ENCODE results near the gene SLC41A1. TPM values are rescaled to one million over a fixed set of nuclear protein-coding genes. Genes with fewer than 3 reads are reported as not detected.
"Not testable (repeated sequence)": the region's sequence is repeated elsewhere in the genome, so short reads cannot be mapped to it uniquely, and the experiment has no call there.

The SLC41A1 gene
- 33.9 and 34.8 TPM in 2 replicates for total RNA-seq

DNA sequence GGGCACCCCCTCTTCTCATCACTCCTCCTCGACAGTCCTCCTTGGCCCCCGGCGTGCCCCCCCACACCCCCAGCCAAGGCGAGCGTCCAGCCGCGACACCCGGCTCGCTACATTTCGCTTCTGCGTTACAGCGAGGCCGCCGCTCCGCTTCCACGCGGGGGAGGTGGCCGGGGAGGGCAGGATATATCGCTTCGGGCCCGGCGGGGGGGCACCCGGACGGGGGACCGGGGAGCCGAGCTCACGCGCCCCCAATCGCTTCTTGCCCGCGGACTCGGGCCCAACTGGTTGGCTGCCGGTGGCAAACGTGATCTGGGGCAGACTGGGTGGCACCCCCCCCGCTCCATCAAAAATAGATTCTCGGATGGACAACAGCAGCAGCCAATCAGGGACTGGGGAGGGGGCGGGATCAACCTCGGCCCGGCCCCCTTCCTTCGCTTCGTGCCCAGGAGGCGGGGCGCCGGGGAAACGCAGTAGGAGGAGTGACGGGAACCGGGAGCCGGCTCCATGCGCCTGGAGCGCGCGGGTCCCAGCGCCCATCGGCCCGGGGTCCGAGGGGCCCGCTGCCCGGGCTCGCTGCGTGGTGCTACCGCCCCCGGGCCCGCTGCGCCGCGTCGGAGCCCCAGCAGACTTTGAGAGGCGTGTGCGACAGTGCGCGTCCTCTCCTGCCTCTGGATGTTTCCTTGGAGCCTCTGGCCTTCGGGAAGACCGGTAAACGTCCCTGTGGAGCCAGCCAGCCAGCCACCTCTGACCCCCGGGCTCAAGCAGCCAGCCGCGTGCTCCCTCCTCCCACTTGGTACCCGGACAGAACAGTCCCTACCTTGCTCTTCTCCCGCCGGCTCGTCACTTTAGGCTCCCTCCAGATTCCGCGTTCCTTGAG lies at the start of gene SLC41A1:
TSS of gene SLC41A1 (minus strand) at position 321 of the 877 bp plus-strand sequence. CDS start 2,757 bp downstream, outside the sequence.
- no peaks in the 10 kb centered on the region for H3K9me3 Mint-ChIP-seq
- peak; percentile 81 for DNase-seq (ENCODE audit: low spot score)
- peak within 1 kb of the TSS; percentile 85 for H3K27ac Mint-ChIP-seq
- intact Hi-C loops (cut with micrococcal nuclease) = loop anchor here (1.0 kb wide), 6 partner anchors 8 to 181 kb away; partner anchors contain the start of genes ELK4, NUCKS1, PM20D1 and RAB29
- H3K4me1 Mint-ChIP-seq (ENCODE audit: low read depth) = peaks cover 49% of the 10 kb centered on the region
- peaks cover 7% of the 10 kb centered on the region for H3K27me3 Mint-ChIP-seq (ENCODE audit: insufficient read depth)
- peaks cover 19% of the 10 kb centered on the region for H3K36me3 Mint-ChIP-seq (ENCODE audit: low read depth)
- peak within 1 kb of the TSS; percentile 94 for H3K4me3 Mint-ChIP-seq

DNA sequence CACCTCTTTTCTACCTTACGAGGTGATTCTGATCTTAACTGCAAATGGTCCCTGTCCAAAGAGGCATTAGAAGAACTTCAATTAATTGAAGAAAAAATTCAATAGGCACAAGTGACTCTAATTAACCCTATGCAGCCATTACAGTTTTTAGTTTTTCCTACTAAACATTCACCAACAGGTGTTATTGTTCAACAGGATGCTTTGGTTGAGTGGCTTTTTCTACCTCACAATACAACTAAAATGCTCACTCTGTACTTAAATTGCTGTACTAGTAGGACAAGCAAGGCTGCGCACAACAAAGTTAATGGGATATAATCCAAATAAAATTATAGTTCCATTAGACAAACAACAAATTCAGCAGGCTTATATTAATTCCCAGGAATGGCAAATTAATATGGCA lies 48.5 kb upstream of the SLC41A1 start:
- Mint-ChIP-seq H3K4me1 (ENCODE audit: low read depth) (peaks cover 8% of the 10 kb centered on the region), H3K4me3 (no peak overlapping the region), H3K36me3 (ENCODE audit: low read depth) (no peaks in the 10 kb centered on the region), H3K27me3 (ENCODE audit: insufficient read depth) (peaks cover 18% of the 10 kb centered on the region), H3K27ac (no peak overlapping the region), H3K9me3 (peaks cover 5% of the 10 kb centered on the region)
- intact Hi-C loops (cut with micrococcal nuclease) = no loop called here
- no peak for DNase-seq (ENCODE audit: low spot score)

DNA sequence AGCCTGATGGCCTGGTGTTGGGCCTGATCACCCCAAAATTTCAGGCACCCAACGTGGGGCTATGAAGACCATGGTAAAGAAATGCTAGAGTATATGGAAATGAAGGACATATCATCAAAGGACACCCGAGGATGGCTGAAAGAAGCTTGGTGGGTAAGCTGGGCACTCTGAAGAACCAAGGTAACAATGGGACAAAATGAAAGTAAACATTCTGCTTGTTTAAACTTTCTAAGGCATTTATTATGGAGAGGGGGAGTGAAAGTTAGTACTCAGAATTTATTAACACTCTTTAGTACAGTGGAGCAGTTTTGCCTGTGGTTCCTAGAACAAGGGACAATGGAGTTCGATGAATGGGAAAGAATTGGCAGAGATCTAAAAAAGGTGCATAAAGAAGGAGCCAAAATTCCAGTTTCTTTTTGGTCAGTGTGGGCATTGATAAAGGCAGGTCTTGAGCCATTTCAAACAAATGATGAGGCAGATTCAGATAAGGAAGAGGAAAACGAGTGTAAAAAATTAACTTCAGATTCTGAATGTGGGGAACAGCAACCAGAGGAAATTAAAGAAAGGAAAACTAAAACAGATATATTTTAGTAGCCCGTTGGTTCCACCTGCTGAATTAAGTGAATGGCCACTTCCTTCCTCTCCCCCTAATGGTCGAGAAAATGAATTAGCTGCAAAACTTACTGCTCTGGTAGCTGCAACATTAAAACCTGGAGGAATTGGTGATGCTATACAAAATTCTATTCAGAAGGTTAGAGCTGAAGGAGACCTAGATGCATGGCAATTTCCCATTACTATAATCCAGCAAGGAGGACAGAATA lies 45.4 kb upstream of the SLC41A1 start:
- Mint-ChIP-seq H3K4me3 (no peak overlapping the region), H3K27me3 (ENCODE audit: insufficient read depth) (peaks cover 22% of the 10 kb centered on the region), H3K4me1 (ENCODE audit: low read depth) (peaks cover 8% of the 10 kb centered on the region), H3K9me3 (peaks cover 15% of the 10 kb centered on the region), H3K27ac (no peak overlapping the region), H3K36me3 (ENCODE audit: low read depth) (no peaks in the 10 kb centered on the region)
- intact Hi-C loops (cut with micrococcal nuclease) = no loop called here
- DNase-seq (ENCODE audit: low spot score) = no peak

GRCh38 chr1:205857501-205857900 lies 44.5 kb upstream of the SLC41A1 start:
- Mint-ChIP-seq H3K9me3 (peaks cover 15% of the 10 kb centered on the region), H3K27me3 (ENCODE audit: insufficient read depth) (peaks cover 24% of the 10 kb centered on the region)
- H3K4me3 Mint-ChIP-seq; DNase-seq (ENCODE audit: low spot score); intact Hi-C loops (cut with micrococcal nuclease); H3K4me1 Mint-ChIP-seq (ENCODE audit: low read depth); H3K36me3 Mint-ChIP-seq (ENCODE audit: low read depth); H3K27ac Mint-ChIP-seq: not testable (repeated sequence)

DNA sequence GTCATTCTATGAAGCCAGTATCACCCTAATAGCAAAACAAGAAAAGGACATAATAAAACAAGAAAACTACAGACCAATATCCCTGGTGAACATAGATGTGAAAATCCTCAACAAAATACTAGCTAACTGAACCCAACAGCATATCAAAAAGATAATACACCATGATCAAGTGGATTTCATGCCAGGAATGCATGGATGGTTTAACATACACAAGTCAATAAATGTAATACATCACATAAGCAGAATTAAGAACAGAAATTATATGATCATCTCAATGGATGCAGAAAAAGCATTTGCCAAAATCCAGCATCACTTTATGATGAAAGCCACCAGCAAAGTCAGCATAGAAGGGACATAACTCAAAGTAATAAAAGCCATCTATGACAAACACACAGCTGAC lies 43.4 kb upstream of the SLC41A1 start:
- Mint-ChIP-seq H3K4me3 (no peak overlapping the region), H3K4me1 (ENCODE audit: low read depth) (peaks cover 8% of the 10 kb centered on the region), H3K27me3 (ENCODE audit: insufficient read depth) (peaks cover 28% of the 10 kb centered on the region), H3K36me3 (ENCODE audit: low read depth) (no peaks in the 10 kb centered on the region), H3K27ac (no peak overlapping the region), H3K9me3 (peaks cover 19% of the 10 kb centered on the region)
- intact Hi-C loops (cut with micrococcal nuclease) = no loop called here
- no peak for DNase-seq (ENCODE audit: low spot score)

DNA sequence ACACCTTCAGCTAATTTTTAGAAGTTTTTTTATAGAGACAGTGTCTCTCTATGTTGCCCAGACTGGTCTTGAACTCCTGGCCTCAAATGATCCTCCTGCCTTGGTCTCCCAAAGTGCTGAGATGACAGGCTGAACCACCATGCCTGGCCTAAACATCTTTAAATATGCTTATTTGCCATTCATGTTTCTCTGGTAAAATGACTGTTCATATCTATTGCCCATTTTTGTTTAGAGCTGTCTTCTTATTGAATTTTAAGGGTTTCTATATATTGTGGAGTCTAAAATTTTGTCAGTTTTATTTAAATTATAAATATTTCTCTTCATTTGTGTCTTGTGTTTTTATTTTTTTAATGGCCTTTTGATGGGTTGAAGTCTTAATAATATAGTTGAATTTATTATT lies 40.0 kb upstream of the SLC41A1 start:
- Mint-ChIP-seq H3K9me3 (peaks cover 19% of the 10 kb centered on the region), H3K4me3 (no peak overlapping the region), H3K36me3 (ENCODE audit: low read depth) (no peaks in the 10 kb centered on the region), H3K27me3 (ENCODE audit: insufficient read depth) (peaks cover 23% of the 10 kb centered on the region), H3K27ac (no peak overlapping the region), H3K4me1 (ENCODE audit: low read depth) (peaks cover 24% of the 10 kb centered on the region)
- DNase-seq (ENCODE audit: low spot score) = no peak
- intact Hi-C loops (cut with micrococcal nuclease) = loop anchor here (5.0 kb wide), 1 partner anchor 101 kb away; the partner anchor contains the start of gene NUCKS1

- no peaks in the 10 kb centered on the region for H3K36me3 Mint-ChIP-seq (ENCODE audit: low read depth)
- intact Hi-C loops (cut with micrococcal nuclease) = loop anchor here (5.0 kb wide), 1 partner anchor 100 kb away; the partner anchor contains the start of gene NUCKS1
- H3K27me3 Mint-ChIP-seq (ENCODE audit: insufficient read depth) = peaks cover 21% of the 10 kb centered on the region
- no peak overlapping the region for H3K27ac Mint-ChIP-seq
- peaks cover 19% of the 10 kb centered on the region for H3K9me3 Mint-ChIP-seq
- H3K4me1 Mint-ChIP-seq (ENCODE audit: low read depth) = peaks cover 23% of the 10 kb centered on the region
- H3K4me3 Mint-ChIP-seq = no peak overlapping the region
- no peak for DNase-seq (ENCODE audit: low spot score)
Observed at GRCh38 chr1:205851993-205852392, 39.0 kb upstream of the SLC41A1 start.

DNA sequence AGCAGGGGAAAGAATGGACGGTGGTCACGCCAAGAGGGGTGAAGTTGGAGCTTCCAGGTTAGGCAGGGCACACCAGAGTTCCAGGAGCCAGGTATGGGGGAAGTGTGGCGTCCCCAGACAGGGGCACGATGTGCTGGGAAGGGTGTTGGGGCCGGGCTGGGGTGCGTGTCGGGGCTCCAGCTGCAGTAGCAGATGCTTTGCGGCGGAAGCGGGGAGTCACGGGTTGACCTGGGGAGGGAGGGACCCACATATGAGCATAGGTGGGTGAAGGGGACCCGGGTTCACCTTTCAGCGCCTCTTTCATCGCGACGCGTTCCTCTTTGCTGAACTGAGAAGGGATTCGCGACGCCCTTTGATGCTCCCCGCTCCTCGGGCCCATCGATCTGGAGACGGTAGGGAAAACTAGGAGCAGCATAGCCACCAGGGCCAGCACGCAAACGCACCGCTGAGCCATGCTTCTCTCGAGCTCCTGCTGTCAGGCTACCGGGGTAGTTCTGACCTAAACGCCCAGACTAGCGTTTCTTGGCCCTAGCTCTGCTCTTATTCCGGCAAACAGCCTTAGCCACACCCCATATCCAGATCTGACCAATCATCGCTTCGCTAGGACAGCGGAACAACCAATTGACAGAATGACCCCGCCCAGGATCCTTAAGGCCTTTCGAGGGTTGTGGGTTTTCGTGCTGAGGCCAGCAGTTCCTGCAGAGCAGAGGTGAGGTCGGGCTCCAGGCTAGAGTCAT lies 36.8 kb upstream of the SLC41A1 start, which contains the start of gene PM20D1:
TSS of gene PM20D1 (minus strand) at position 514 of the 737 bp plus-strand sequence. CDS start at position 454, 60 bp downstream.
- intact Hi-C loops (cut with micrococcal nuclease) = loop anchor here (1.0 to 5.0 kb wide), 2 partner anchors 36 to 97 kb away; partner anchors contain the start of genes NUCKS1 and SLC41A1
- peak; percentile 86 for DNase-seq (ENCODE audit: low spot score)
- Mint-ChIP-seq H3K27ac (peak within 1 kb of the TSS; percentile 85), H3K36me3 (ENCODE audit: low read depth) (no peaks in the 10 kb centered on the region), H3K4me1 (ENCODE audit: low read depth) (peaks cover 23% of the 10 kb centered on the region), H3K9me3 (peaks cover 5% of the 10 kb centered on the region), H3K4me3 (peak within 1 kb of the TSS; percentile 89), H3K27me3 (ENCODE audit: insufficient read depth) (peaks cover 8% of the 10 kb centered on the region)

DNA sequence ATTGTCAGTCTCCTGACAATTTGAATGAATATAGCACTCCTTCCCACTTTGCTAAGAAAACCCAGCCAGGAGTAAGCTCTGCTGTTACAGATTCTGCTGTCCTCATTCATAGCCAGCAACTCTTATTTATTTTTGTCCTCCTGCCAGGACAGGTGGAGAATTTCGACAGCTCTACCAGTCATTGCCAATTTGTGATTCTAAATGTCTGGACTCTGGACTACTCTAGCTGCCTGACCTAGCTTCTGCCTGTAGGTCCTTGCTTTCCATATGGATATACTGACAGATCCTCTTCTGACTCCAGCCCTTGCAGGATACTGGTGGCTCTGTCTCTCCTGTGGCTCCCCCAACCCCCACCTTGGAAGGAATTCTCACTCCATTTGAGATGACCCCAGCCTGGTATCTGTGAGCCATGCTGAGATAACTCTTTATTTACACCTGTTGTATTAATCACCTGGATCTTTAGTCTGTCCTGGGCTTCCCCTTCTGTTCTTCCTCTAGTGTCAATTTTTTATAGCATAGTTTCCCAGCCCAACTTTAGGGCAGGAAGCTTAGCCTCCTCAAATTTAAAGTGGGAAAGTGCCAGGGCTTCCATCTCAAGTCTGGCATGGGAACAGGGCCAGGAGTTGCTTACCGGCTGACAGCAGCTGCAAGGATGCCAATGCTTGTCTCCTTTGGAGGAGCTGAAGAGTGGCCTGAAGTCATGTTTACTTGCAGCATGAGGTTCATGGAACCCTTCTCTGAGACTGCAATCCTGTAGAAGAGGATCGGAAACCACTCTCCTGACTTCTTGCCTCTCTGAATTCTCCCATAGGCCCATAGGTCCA lies 30.2 kb upstream of the SLC41A1 start:
- no peak for DNase-seq (ENCODE audit: low spot score)
- Mint-ChIP-seq H3K4me1 (ENCODE audit: low read depth) (peaks cover under 1% of the 10 kb centered on the region), H3K4me3 (no peak overlapping the region), H3K27ac (no peak overlapping the region), H3K36me3 (ENCODE audit: low read depth) (no peaks in the 10 kb centered on the region), H3K27me3 (ENCODE audit: insufficient read depth) (no peaks in the 10 kb centered on the region), H3K9me3 (no peaks in the 10 kb centered on the region)
- intact Hi-C loops (cut with micrococcal nuclease) = no loop called here

DNA sequence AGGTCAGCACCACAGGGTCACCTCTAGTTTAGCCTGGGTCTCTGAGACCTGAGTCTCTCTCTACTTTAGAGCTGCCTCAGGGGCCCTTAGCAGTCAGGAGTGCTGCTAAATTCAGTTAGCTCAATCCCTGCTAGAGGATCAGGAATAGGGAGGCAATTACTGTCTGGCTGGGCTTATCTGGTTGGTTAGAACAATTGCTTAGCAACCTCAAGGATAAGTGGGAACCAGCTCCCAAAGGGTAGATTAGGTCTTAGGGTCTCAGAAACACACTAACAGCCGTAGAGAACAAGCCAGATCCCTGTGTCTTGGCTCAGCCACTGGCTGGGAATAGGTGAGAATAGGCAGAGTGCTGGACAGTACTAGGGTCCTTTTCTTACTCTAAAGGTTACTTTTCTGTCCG lies 29.2 kb upstream of the SLC41A1 start:
- intact Hi-C loops (cut with micrococcal nuclease) = no loop called here
- Mint-ChIP-seq H3K4me3 (no peak overlapping the region), H3K9me3 (no peaks in the 10 kb centered on the region), H3K36me3 (ENCODE audit: low read depth) (no peaks in the 10 kb centered on the region), H3K27ac (no peak overlapping the region), H3K27me3 (ENCODE audit: insufficient read depth) (no peaks in the 10 kb centered on the region), H3K4me1 (ENCODE audit: low read depth) (no peaks in the 10 kb centered on the region)
- DNase-seq (ENCODE audit: low spot score) = no peak

DNA sequence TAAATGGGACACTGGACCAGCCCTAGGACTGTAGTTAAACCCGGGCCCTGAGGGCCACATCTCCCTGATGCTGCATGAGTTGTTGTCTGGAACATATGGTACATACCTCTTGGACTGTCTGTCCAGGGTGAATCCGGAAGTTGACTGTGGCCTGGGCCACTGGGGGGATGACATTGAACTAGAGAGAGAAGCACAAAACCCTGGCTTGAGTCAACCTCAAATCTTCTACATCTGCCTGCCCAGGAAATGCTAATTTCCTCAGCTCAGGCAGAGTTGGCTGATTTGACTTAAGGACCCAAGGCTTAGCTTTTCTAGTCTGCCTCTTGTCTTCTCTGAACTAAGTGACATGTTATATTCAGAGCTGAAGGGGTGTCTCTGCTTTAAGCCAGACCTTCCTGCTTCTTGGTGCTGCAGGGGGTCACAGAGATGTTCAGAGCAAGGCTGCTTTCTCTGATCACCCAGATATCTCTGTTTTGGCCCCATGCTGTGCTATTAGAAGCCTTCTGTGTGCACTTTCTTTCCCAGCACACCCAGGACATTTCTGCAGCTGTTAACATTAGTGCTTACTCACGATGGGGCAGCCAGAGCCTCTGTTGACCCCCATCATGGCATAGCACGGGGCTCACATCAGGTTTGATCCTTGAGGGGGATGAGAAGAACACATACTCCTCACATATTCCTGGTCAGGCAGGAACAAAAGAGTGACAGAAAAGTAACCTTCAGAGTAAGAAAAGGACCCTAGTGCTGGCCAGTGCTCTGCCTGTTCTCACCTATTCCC lies 27.3 kb upstream of the SLC41A1 start:
- no peak for DNase-seq (ENCODE audit: low spot score)
- Mint-ChIP-seq H3K9me3 (no peaks in the 10 kb centered on the region), H3K4me1 (ENCODE audit: low read depth) (no peaks in the 10 kb centered on the region), H3K4me3 (no peak overlapping the region), H3K27ac (no peak overlapping the region), H3K27me3 (ENCODE audit: insufficient read depth) (no peaks in the 10 kb centered on the region), H3K36me3 (ENCODE audit: low read depth) (no peaks in the 10 kb centered on the region)
- intact Hi-C loops (cut with micrococcal nuclease) = no loop called here
